CD14-positive monocyte (primary cell): ENCODE results near the gene MED8. TPM values are rescaled to one million over a fixed set of nuclear protein-coding genes. Genes with fewer than 3 reads are reported as not detected.

Source experiments
- DNase-seq, 3 donors: peaks; one replicate each; pipeline ENCODE4 v3.0.0-alpha.2; 2011 to 2022
- H2AFZ ChIP-seq: 2 replicates; pipeline ENCODE4 v1.6.0; 2012; ENCODE audit warnings: mild to moderate bottlenecking, low read depth, low read length, inconsistent platforms; ENCODE audit not compliant: insufficient read depth, poor library complexity, severe bottlenecking
- H3K27ac ChIP-seq, 2 donors: 1 replicate in 1 of 2; 2 replicates in 1 of 2; pipeline ENCODE4 v1.5.1; 2012 to 2013; ENCODE audit warnings: low read length in 2 of 2, control low read depth in 1 of 2, inconsistent platforms in 1 of 2, low read depth in 1 of 2, mild to moderate bottlenecking in 1 of 2
- H3K27me3 ChIP-seq, 2 donors: one replicate each; pipeline versions ENCODE4 v1.6.0 to v1.6.1; 2011 to 2013; ENCODE audit warnings: low read length in 2 of 2; ENCODE audit not compliant: control insufficient read depth in 2 of 2, insufficient read depth in 2 of 2
- H3K36me3 ChIP-seq, 2 donors: replicated peaks in 1 of 2; 1 replicate in 1 of 2; 2 replicates in 1 of 2; pipeline versions ENCODE4 v1.5.1 to v1.6.1; 2012 to 2013; ENCODE audit warnings: low read length in 2 of 2, control low read depth in 1 of 2, inconsistent platforms in 1 of 2, mild to moderate bottlenecking in 1 of 2; ENCODE audit not compliant: insufficient read depth in 2 of 2, control insufficient read depth in 1 of 2
- H3K4me1 ChIP-seq, 2 donors: 1 replicate in 1 of 2; 2 replicates in 1 of 2; pipeline versions ENCODE4 v1.5.1 to v1.6.1; 2012 to 2013; ENCODE audit warnings: low read length in 2 of 2, control low read depth in 1 of 2, inconsistent platforms in 1 of 2, mild to moderate bottlenecking in 1 of 2, moderate library complexity in 1 of 2; ENCODE audit not compliant: insufficient read depth in 2 of 2, control insufficient read depth in 1 of 2
- H3K4me2 ChIP-seq: replicated peaks from 2 replicates; pipeline ENCODE3; 2012; ENCODE audit warnings: low read length, moderate library complexity, mild to moderate bottlenecking; ENCODE audit not compliant: poor library complexity, severe bottlenecking; ENCODE audit errors: extremely low read depth
- H3K4me3 ChIP-seq, 3 experiments: fragments of 200-600 bp in 1 of 3; sonication (generic) in 1 of 3; replicated peaks in 1 of 3; 1 replicate in 2 of 3; 2 replicates in 1 of 3; pipeline ENCODE4 v1.5.1; 2011 to 2013; ENCODE audit warnings: low read length in 3 of 3, mild to moderate bottlenecking in 3 of 3, control low read depth in 2 of 3, low read depth in 2 of 3, inconsistent platforms in 1 of 3, moderate library complexity in 1 of 3
- H3K79me2 ChIP-seq: 2 replicates; pipeline ENCODE4 v1.6.0; 2012; ENCODE audit warnings: mild to moderate bottlenecking, control low read depth, inconsistent platforms, low read length, moderate library complexity; ENCODE audit not compliant: insufficient read depth
- H3K9ac ChIP-seq: 2 replicates; pipeline ENCODE4 v1.6.0; 2017; ENCODE audit warnings: low read length, mild to moderate bottlenecking; ENCODE audit not compliant: insufficient read depth, poor library complexity, severe bottlenecking
- H3K9me3 ChIP-seq, 2 donors: replicated peaks in 1 of 2; 1 replicate in 1 of 2; 2 replicates in 1 of 2; pipeline versions ENCODE4 v1.5.1 to v1.6.1; 2012 to 2013; ENCODE audit warnings: low read length in 2 of 2, control low read depth in 1 of 2; ENCODE audit not compliant: control insufficient read depth in 1 of 2, insufficient read depth in 1 of 2
- H4K20me1 ChIP-seq: 2 replicates; pipeline ENCODE4 v1.6.0; 2012; ENCODE audit warnings: mild to moderate bottlenecking, low read length, control low read depth, moderate library complexity; ENCODE audit not compliant: insufficient read depth
- H3K27ac Mint-ChIP-seq, 7 donors: one replicate each; pipeline ENCODE4 v1.8.0; 2020; ENCODE audit warnings: mild to moderate bottlenecking in 7 of 7, mixed read lengths in 7 of 7, moderate library complexity in 6 of 7, inconsistent platforms in 2 of 7
- H3K27me3 Mint-ChIP-seq, 3 donors: one replicate each; pipeline ENCODE4 v1.8.0; 2021 to 2022; ENCODE audit warnings: low read depth in 3 of 3, mild to moderate bottlenecking in 3 of 3, mixed read lengths in 3 of 3, moderate library complexity in 3 of 3, inconsistent platforms in 1 of 3
- H3K36me3 Mint-ChIP-seq, 2 donors: one replicate each; pipeline ENCODE4 v1.8.0; 2020; ENCODE audit warnings: mixed read lengths in 2 of 2, inconsistent platforms in 1 of 2, mild to moderate bottlenecking in 1 of 2
- H3K4me1 Mint-ChIP-seq: one replicate; pipeline ENCODE4 v1.8.0; 2020; ENCODE audit warnings: mild to moderate bottlenecking, mixed read lengths
- H3K4me3 Mint-ChIP-seq, 2 donors: one replicate each; pipeline ENCODE4 v1.8.0; 2020; ENCODE audit warnings: mild to moderate bottlenecking in 2 of 2, mixed read lengths in 2 of 2, moderate library complexity in 1 of 2
- H3K9me3 Mint-ChIP-seq, 7 donors: one replicate each; pipeline ENCODE4 v1.8.0; 2020 to 2022; ENCODE audit warnings: mixed read lengths in 7 of 7, mild to moderate bottlenecking in 6 of 7, moderate library complexity in 6 of 7, inconsistent platforms in 2 of 7
- WGBS: methylation state at CpG from one replicate; pipeline ENCODE4 v1.1.5; 2013; ENCODE audit warnings: missing lambda C conversion rate; ENCODE audit not compliant: insufficient coverage; 5-methylcytosine and 5-hydroxymethylcytosine counted together
- intact Hi-C, 2 donors: fragments of 100-400 bp; cut with micrococcal nuclease; formaldehyde crosslinking; loops; one replicate each; pipeline versions ENCODE4 v1.15.0 to v1.15.1; 2023
- polyA plus RNA-seq, 3 donors: library from polyadenylated mRNA; depleted of rRNA in 1 of 3; unstranded in 2 of 3; stranded (reverse) in 1 of 3; fragments of 300-500 nt in 2 of 3; fragments of >200 nt in 1 of 3; fragmentation: Illumina TruSeq in 2 of 3; gene quantifications; 1 replicate in 2 of 3; 2 replicates in 1 of 3; pipeline ENCODE4 v1.2.3, GENCODE V29; 2012 to 2021
- TF ChIP-seq, protein P1 (sequence below): fragments of 200-600 bp; IDR thresholded peaks from one replicate; pipeline ENCODE4 v1.8.0; 2022; ENCODE audit warnings: antibody characterized with exemption, mild to moderate bottlenecking

The MED8 gene
- polyA plus RNA-seq, 3 donors, result 16.6 to 41.8 (median 40.7) TPM

DNA sequence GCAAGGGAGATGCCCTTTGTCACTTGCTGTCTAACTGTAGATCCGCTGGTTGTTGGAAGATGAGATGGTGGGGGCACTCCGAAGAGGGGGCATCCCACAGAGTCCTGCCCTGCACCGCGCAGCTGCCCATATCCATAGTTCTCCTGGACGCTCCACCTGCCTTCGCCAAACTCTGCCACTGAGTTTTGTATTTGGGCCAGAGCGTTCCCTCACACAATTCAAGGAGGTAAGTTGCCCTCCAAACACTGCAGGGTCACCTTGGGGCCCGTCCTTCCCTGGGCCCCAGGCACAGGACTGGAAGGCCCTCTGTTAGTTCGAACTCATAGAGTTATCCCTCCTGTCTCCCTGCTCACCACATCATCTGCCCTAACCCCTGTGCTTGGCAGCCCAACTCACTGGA, 42.1 kb upstream of the MED8 start:
- Histone ChIP-seq H3K9ac (no peak overlapping the region), H4K20me1 (no peaks in the 10 kb centered on the region), H3K27ac (no peak overlapping the region), H3K4me1 (no peaks in the 10 kb centered on the region), H3K4me3 (no peak overlapping the region), H3K79me2 (no peaks in the 10 kb centered on the region), H3K4me2 (no peak overlapping the region), H3K9me3 (no peaks in the 10 kb centered on the region), H3K36me3 (peaks cover 88 to 100% of the 10 kb centered on the region in 2 donors), H3K27me3 (no peaks in the 10 kb centered on the region), H2AFZ (no peak overlapping the region)
- TF ChIP-seq, protein P1, sequence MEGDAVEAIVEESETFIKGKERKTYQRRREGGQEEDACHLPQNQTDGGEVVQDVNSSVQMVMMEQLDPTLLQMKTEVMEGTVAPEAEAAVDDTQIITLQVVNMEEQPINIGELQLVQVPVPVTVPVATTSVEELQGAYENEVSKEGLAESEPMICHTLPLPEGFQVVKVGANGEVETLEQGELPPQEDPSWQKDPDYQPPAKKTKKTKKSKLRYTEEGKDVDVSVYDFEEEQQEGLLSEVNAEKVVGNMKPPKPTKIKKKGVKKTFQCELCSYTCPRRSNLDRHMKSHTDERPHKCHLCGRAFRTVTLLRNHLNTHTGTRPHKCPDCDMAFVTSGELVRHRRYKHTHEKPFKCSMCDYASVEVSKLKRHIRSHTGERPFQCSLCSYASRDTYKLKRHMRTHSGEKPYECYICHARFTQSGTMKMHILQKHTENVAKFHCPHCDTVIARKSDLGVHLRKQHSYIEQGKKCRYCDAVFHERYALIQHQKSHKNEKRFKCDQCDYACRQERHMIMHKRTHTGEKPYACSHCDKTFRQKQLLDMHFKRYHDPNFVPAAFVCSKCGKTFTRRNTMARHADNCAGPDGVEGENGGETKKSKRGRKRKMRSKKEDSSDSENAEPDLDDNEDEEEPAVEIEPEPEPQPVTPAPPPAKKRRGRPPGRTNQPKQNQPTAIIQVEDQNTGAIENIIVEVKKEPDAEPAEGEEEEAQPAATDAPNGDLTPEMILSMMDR, result no peak
- Mint-ChIP-seq H3K27ac (peak overlapping the region in 2 of 7 donors; percentile 5 to 52), H3K4me1 (no peaks in the 10 kb centered on the region), H3K27me3 (peaks cover 0 to 2% (median 0%) of the 10 kb centered on the region in 3 donors), H3K4me3 (no peak overlapping the region), H3K9me3 (no peaks in the 10 kb centered on the region), H3K36me3 (peaks cover 94 to 97% of the 10 kb centered on the region in 2 donors)
- no peak for DNase-seq
- intact Hi-C loops, result no loop called here
- WGBS, result 97% methylated on average over 9 of the region's 9 CpGs

DNA sequence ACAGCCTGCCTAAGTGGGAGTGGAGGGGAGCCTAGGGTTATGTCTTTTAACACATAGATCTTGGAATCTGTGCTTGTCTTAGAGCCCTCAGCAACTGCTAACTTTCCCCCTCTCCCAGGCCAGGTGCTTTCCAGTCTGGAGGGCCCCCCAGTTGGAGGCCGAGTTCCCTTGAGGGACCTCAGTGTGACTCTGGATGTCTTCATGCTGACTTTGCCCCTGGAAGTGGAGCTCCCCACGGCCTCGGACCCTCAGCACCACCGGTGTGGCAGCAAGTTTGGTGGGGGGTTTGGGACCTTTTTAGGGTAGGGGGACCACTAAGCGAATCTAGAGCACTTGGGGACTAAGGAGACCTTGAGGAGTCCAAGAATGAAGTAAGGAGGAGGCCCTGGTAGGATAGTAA, 41.2 kb upstream of the MED8 start:
- DNase-seq, result no peak
- peaks cover 96 to 99% of the 10 kb centered on the region in 2 donors for H3K36me3 Mint-ChIP-seq
- Histone ChIP-seq H4K20me1 (no peaks in the 10 kb centered on the region), H3K27ac (no peak overlapping the region), H3K36me3 (peaks cover 95 to 100% of the 10 kb centered on the region in 2 donors), H3K79me2 (no peaks in the 10 kb centered on the region), H3K27me3 (no peaks in the 10 kb centered on the region), H3K4me3 (no peak overlapping the region), H3K9me3 (no peaks in the 10 kb centered on the region), H3K9ac (no peak overlapping the region), H3K4me1 (no peaks in the 10 kb centered on the region), H3K4me2 (no peak overlapping the region), H2AFZ (no peak overlapping the region)
- TF ChIP-seq, protein P1, result no peak
- no peak overlapping the region for H3K27ac Mint-ChIP-seq
- no peaks in the 10 kb centered on the region for H3K4me1 Mint-ChIP-seq
- whole genome bisulfite sequencing, result 100% methylated on average over 4 of the region's 5 CpGs
- H3K9me3 Mint-ChIP-seq, result no peaks in the 10 kb centered on the region
- H3K27me3 Mint-ChIP-seq, result peaks cover 0 to 3% (median 2%) of the 10 kb centered on the region in 3 donors
- intact Hi-C loops, result no loop called here
- no peak overlapping the region for H3K4me3 Mint-ChIP-seq
